Fibroblast of lung (primary cell): ENCODE results near the gene SRSF2. TPM values are rescaled to one million over a fixed set of nuclear protein-coding genes. Genes with fewer than 3 reads are reported as not detected.

ENCODE experiments used
- DNase-seq, 2 donors: peaks; one replicate each; pipeline versions ENCODE4 v3.0.0 to v3.0.0-alpha.2; 2010; ENCODE audit warnings: low read depth in 2 of 2
- H2AFZ ChIP-seq: 2 replicates; pipeline ENCODE4 v1.5.1; 2012; ENCODE audit warnings: low read length, control low read depth, inconsistent platforms
- H3K27ac ChIP-seq: 2 replicates; pipeline ENCODE4 v1.5.1; 2011; ENCODE audit warnings: low read length, control low read depth; ENCODE audit not compliant: insufficient read depth
- H3K27me3 ChIP-seq: 2 replicates; pipeline ENCODE4 v1.5.1; 2011; ENCODE audit warnings: mild to moderate bottlenecking, low read length; ENCODE audit not compliant: control insufficient read depth, insufficient read depth
- H3K36me3 ChIP-seq: 2 replicates; pipeline ENCODE4 v1.5.1; 2011; ENCODE audit warnings: low read length; ENCODE audit not compliant: control insufficient read depth, insufficient read depth
- H3K4me1 ChIP-seq: 2 replicates; pipeline ENCODE4 v1.5.1; 2011; ENCODE audit warnings: low read length; ENCODE audit not compliant: control insufficient read depth, insufficient read depth; ENCODE audit errors: extremely low read depth
- H3K4me2 ChIP-seq: 2 replicates; pipeline ENCODE4 v1.5.1; 2011; ENCODE audit warnings: low read length, control low read depth; ENCODE audit not compliant: insufficient read depth; ENCODE audit errors: extremely low read depth
- H3K4me3 ChIP-seq, 4 experiments: fragments of 200-600 bp in 1 of 4; sonication (generic) in 1 of 4; replicated peaks in 1 of 4; 2 replicates each; pipeline ENCODE4 v1.5.1; 2011 to 2016; ENCODE audit warnings: low read length in 4 of 4, low read depth in 3 of 4, mild to moderate bottlenecking in 3 of 4, control low read depth in 2 of 4, inconsistent platforms in 1 of 4, mixed read lengths in 1 of 4; ENCODE audit not compliant: insufficient read depth in 1 of 4; ENCODE audit errors: control extremely low read depth in 1 of 4
- H3K79me2 ChIP-seq: 2 replicates; pipeline ENCODE4 v1.5.1; 2012; ENCODE audit warnings: mild to moderate bottlenecking, low read length, inconsistent platforms; ENCODE audit not compliant: control insufficient read depth, insufficient read depth
- H3K9ac ChIP-seq: 2 replicates; pipeline ENCODE4 v1.5.1; 2011; ENCODE audit warnings: mild to moderate bottlenecking, low read length, control low read depth; ENCODE audit not compliant: insufficient read depth
- H3K9me3 ChIP-seq: 2 replicates; pipeline ENCODE4 v1.5.1; 2012; ENCODE audit warnings: low read depth, low read length; ENCODE audit not compliant: control insufficient read depth, insufficient read depth
- H4K20me1 ChIP-seq: 2 replicates; pipeline ENCODE4 v1.5.1; 2011; ENCODE audit warnings: low read length; ENCODE audit not compliant: control insufficient read depth, insufficient read depth; ENCODE audit errors: extremely low read depth
- CTCF ChIP-seq, 2 donors: IDR thresholded peaks in 1 of 2; conservative IDR thresholded peaks in 1 of 2; 1 replicate in 1 of 2; 2 replicates in 1 of 2; pipeline ENCODE4 v1.5.1; 2011 to 2012; ENCODE audit warnings: low read length in 2 of 2, control low read depth in 1 of 2, inconsistent platforms in 1 of 2, low read depth in 1 of 2, mild to moderate bottlenecking in 1 of 2
- EZH2 ChIP-seq: IDR thresholded peaks from 2 replicates; pipeline ENCODE4 v1.5.1; 2012; ENCODE audit warnings: low read length, control low read depth, mild to moderate bottlenecking; ENCODE audit errors: missing control alignments
- polyA plus RNA-seq, 2 donors: library from polyadenylated mRNA; depleted of rRNA in 1 of 2; stranded (reverse) in 1 of 2; unstranded in 1 of 2; fragments of >200 nt; gene quantifications; 2 replicates each; pipeline ENCODE4 v1.2.1, GENCODE V29; 2011 to 2012; ENCODE audit warnings: missing spikeins in 1 of 2
- total RNA-seq: library from RNA; depleted of rRNA; stranded (reverse); fragments of >200 nt; gene quantifications from 2 replicates; pipeline ENCODE4 v1.2.1, GENCODE V29; 2014

SRSF2 gene
- total and polyA plus RNA-seq, 2 donors (not counting 1 experiment from before 2014, with no cell fraction given), result 77.5 to 203 TPM

GRCh38 chr17:76707985-76708807 is 28.9 kb downstream of the SRSF2 start:
- peak overlapping the region; percentile 97 for H3K4me2 ChIP-seq
- H3K27ac ChIP-seq, result peak overlapping the region; percentile 82
- H3K9ac ChIP-seq, result peak overlapping the region; percentile 55
- H4K20me1 ChIP-seq, result no peaks in the 10 kb centered on the region
- peaks cover 19% of the 10 kb centered on the region for H3K4me1 ChIP-seq
- H2AFZ ChIP-seq, result no peak overlapping the region
- no peaks in the 10 kb centered on the region for H3K27me3 ChIP-seq
- TF ChIP-seq EZH2 (no peak), CTCF (conservative IDR thresholded peaks at IDR 0.05 in 1 of 2, IDR thresholded peaks at IDR 0.05 in 1 of 2; ENCODE audit: low read depth in 1 of 2, low read length in 2 of 2) (peak; percentile 23 to 25)
- H3K9me3 ChIP-seq, result no peaks in the 10 kb centered on the region
- peak overlapping the region; percentile 32 to 77 (median 42) for H3K4me3 ChIP-seq
- peaks cover 60% of the 10 kb centered on the region for H3K79me2 ChIP-seq
- H3K36me3 ChIP-seq, result peaks cover 2% of the 10 kb centered on the region
- no peak for DNase-seq

- Histone ChIP-seq H2AFZ (no peak overlapping the region), H3K36me3 (no peaks in the 10 kb centered on the region), H3K79me2 (peaks cover 71% of the 10 kb centered on the region), H4K20me1 (no peaks in the 10 kb centered on the region), H3K4me1 (peaks cover 20% of the 10 kb centered on the region), H3K27ac (no peak overlapping the region), H3K27me3 (no peaks in the 10 kb centered on the region), H3K9me3 (no peaks in the 10 kb centered on the region), H3K4me2 (no peak overlapping the region), H3K9ac (no peak overlapping the region), H3K4me3 (no peak overlapping the region)
- no peak for DNase-seq
- TF ChIP-seq CTCF (conservative IDR thresholded peaks at IDR 0.05 in 1 of 2, IDR thresholded peaks at IDR 0.05 in 1 of 2; ENCODE audit: low read depth in 1 of 2, low read length in 2 of 2) (no peak), EZH2 (no peak)
These were observed 30.3 kb downstream of the SRSF2 start for GRCh38 chr17:76706817-76707216.

GRCh38 chr17:76704805-76705204 is 32.3 kb downstream of the SRSF2 start:
- Histone ChIP-seq H3K27ac (no peak overlapping the region), H3K4me2 (no peak overlapping the region), H3K4me3 (no peak overlapping the region), H3K36me3 (no peaks in the 10 kb centered on the region), H3K9ac (no peak overlapping the region), H4K20me1 (no peaks in the 10 kb centered on the region), H2AFZ (no peak overlapping the region), H3K27me3 (no peaks in the 10 kb centered on the region), H3K4me1 (peaks cover 32% of the 10 kb centered on the region), H3K79me2 (peaks cover 85% of the 10 kb centered on the region), H3K9me3 (no peaks in the 10 kb centered on the region)
- DNase-seq, result no peak
- TF ChIP-seq CTCF (conservative IDR thresholded peaks at IDR 0.05 in 1 of 2, IDR thresholded peaks at IDR 0.05 in 1 of 2; ENCODE audit: low read depth in 1 of 2, low read length in 2 of 2) (no peak), EZH2 (no peak)
